ENCODE measurements around the gene TMEM178B.

GRCh38 chr7:141322383-141322782 lies 248.5 kb downstream of the TMEM178B start:
- no peak for TF ChIP-seq ZBTB6 (tag by site-specific recombination; IDR thresholded peaks at IDR 0.05)
- no peak for TF ChIP-seq ZNF704 (tag by site-specific recombination; IDR thresholded peaks at IDR 0.05)
- no peak for TF ChIP-seq PBX3 (CRISPR knock-in tag; IDR thresholded peaks at IDR 0.05)
- no peak for TF ChIP-seq CTCF (tag by site-specific recombination; IDR thresholded peaks at IDR 0.05)
- no peak for TF ChIP-seq ZBTB7A (tag by site-specific recombination; IDR thresholded peaks at IDR 0.05; ENCODE audit: low read depth)
- TF ChIP-seq ZNF362 (tag by site-specific recombination; IDR thresholded peaks at IDR 0.05): no peak
- no peak for TF ChIP-seq HOXC10 (CRISPR knock-in tag; IDR thresholded peaks at IDR 0.05)
